WERI-Rb-1 (cell line): ENCODE results near the gene TMEM266.

ENCODE experiments used
- DNase-seq: peaks from one replicate; pipeline ENCODE4 v3.0.0-alpha.2; 2020
- H3K27ac ChIP-seq: fragments of 250-450 bp; sonication (Bioruptor Pico); 2 replicates; pipeline ENCODE4 v1.5.1; 2020; ENCODE audit warnings: mild to moderate bottlenecking, moderate library complexity
- H3K27me3 ChIP-seq: fragments of 250-450 bp; sonication (Bioruptor Pico); 2 replicates; pipeline ENCODE4 v1.5.1; 2021; ENCODE audit warnings: mild to moderate bottlenecking, low read depth, moderate library complexity; ENCODE audit not compliant: insufficient read depth, severe bottlenecking
- H3K36me3 ChIP-seq: fragments of 250-450 bp; sonication (Bioruptor Pico); 2 replicates; pipeline ENCODE4 v1.5.1; 2020; ENCODE audit warnings: mild to moderate bottlenecking, moderate library complexity
- H3K4me3 ChIP-seq: 2 replicates; pipeline ENCODE4 v1.5.1; 2011; ENCODE audit warnings: low read depth, mild to moderate bottlenecking, control low read depth, low read length
- H3K9me3 ChIP-seq: fragments of 250-450 bp; sonication (Bioruptor Pico); 2 replicates; pipeline ENCODE4 v1.5.1; 2021; ENCODE audit warnings: mild to moderate bottlenecking, moderate library complexity; ENCODE audit not compliant: severe bottlenecking
- TF ChIP-seq, protein P1 (sequence below): IDR thresholded peaks from 2 replicates; pipeline ENCODE4 v1.5.1; 2011; ENCODE audit warnings: low read depth, mild to moderate bottlenecking, control low read depth, inconsistent platforms, low read length

The TMEM266 gene

DNA sequence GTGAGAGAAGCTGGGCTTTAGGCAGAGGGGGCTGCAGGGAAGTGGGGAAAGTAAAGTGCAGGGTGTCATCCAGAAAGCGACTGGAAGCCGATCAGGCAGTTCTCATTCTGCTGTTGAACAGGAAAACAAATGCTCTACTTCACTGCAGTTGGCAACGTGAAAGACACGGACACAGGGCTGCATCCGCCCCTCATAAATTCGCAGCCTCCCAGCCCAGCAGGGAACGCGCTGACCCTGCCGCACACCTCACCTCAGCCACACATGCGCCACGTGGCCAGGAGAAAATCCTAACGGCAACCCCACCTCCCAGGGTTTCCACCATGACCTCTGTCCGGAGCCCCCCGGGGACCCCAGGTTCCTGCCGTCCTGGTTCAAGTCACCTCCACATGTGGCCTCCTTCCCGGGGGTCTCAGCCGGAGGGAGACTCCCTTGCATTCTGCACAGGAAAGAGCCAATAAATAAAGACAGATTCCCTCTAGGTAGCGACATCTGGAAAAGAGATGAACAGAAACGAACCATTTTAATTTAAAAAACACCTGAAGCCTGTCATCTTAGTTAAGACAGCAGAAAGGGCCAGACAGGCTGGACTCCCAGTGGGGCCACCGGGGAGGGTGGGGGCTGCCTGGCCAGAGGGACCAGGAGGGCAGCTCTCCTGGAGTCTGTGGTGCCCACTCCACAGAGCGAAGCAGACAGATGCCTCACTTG, 118.7 kb downstream of the TMEM266 start:
- Histone ChIP-seq H3K4me3 (no peak overlapping the region), H3K27me3 (no peaks in the 10 kb centered on the region), H3K9me3 (no peaks in the 10 kb centered on the region), H3K27ac (0 out of 2 replicates have a peak overlapping the region, but pooled peaks have one; percentile 18), H3K36me3 (no peaks in the 10 kb centered on the region)
- TF ChIP-seq, protein P1, sequence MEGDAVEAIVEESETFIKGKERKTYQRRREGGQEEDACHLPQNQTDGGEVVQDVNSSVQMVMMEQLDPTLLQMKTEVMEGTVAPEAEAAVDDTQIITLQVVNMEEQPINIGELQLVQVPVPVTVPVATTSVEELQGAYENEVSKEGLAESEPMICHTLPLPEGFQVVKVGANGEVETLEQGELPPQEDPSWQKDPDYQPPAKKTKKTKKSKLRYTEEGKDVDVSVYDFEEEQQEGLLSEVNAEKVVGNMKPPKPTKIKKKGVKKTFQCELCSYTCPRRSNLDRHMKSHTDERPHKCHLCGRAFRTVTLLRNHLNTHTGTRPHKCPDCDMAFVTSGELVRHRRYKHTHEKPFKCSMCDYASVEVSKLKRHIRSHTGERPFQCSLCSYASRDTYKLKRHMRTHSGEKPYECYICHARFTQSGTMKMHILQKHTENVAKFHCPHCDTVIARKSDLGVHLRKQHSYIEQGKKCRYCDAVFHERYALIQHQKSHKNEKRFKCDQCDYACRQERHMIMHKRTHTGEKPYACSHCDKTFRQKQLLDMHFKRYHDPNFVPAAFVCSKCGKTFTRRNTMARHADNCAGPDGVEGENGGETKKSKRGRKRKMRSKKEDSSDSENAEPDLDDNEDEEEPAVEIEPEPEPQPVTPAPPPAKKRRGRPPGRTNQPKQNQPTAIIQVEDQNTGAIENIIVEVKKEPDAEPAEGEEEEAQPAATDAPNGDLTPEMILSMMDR, result no peak
- DNase-seq, result no peak

DNA sequence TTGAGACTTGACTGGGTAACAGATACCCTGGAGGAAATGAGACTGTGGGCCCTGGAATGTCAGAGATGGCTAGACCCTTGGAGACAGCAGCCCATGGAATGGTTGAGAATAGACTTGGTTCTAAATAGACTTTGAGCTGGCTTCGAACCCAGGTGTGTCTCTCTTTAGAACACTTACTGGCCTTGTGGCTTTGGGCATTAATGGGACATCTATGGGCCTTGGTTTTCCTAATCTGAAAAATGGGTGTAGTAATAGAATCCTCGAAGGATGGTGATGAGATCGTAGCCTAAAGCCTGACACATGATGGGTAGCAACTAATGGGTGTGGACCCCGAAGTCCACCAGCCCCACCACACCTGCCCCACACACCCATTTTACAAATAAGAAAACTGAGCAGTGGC, 119.2 kb downstream of the TMEM266 start:
- Histone ChIP-seq H3K9me3 (no peaks in the 10 kb centered on the region), H3K36me3 (no peaks in the 10 kb centered on the region), H3K27ac (no peak overlapping the region), H3K27me3 (no peaks in the 10 kb centered on the region), H3K4me3 (no peak overlapping the region)
- no peak for DNase-seq
- TF ChIP-seq, protein P1, result no peak

DNA sequence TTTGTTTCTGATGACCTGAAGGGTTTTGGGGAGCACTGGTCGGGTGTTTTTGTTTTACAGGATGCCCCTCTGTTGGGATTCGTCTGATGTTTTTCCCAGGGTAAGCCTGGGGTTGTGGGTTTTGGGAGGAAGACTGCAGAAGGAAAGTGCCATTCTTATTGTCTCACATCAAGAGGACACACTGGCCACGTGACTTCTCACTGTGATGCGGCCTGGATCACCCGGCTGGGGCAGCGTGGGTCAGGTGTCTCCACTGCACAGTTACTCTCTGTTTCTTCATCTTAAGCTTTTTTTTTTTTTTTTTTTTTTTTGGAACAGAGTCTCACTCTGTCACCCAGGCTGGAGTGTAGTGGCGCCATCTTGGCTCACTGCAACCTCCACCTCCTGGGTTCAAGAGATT, 120.5 kb downstream of the TMEM266 start:
- Histone ChIP-seq H3K27me3 (no peaks in the 10 kb centered on the region), H3K9me3 (no peaks in the 10 kb centered on the region), H3K27ac (no peak overlapping the region), H3K4me3 (no peak overlapping the region), H3K36me3 (no peaks in the 10 kb centered on the region)
- TF ChIP-seq, protein P1, result no peak
- no peak for DNase-seq

DNA sequence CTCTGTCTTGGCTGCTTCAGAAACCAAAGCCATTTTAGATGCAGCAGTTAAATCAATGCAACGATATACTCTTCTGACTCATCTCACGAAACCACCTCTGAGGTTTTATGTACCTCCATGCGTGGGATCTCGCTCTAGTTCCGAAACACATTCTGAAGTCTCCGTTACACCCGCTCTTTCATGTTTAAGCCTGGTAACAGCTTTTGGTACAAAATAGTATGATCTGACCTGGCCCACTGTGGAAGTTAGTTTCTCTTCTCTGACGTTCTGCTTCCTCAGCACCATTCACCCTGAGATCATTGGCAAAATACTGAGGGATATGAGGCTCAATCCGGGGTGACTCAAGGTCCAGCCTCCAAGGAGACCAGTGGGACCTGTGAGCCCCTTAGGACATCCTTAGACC, 121.9 kb downstream of the TMEM266 start:
- TF ChIP-seq, protein P1, result no peak
- Histone ChIP-seq H3K4me3 (no peak overlapping the region), H3K9me3 (no peaks in the 10 kb centered on the region), H3K27ac (no peak overlapping the region), H3K36me3 (no peaks in the 10 kb centered on the region), H3K27me3 (no peaks in the 10 kb centered on the region)
- DNase-seq, result no peak

DNA sequence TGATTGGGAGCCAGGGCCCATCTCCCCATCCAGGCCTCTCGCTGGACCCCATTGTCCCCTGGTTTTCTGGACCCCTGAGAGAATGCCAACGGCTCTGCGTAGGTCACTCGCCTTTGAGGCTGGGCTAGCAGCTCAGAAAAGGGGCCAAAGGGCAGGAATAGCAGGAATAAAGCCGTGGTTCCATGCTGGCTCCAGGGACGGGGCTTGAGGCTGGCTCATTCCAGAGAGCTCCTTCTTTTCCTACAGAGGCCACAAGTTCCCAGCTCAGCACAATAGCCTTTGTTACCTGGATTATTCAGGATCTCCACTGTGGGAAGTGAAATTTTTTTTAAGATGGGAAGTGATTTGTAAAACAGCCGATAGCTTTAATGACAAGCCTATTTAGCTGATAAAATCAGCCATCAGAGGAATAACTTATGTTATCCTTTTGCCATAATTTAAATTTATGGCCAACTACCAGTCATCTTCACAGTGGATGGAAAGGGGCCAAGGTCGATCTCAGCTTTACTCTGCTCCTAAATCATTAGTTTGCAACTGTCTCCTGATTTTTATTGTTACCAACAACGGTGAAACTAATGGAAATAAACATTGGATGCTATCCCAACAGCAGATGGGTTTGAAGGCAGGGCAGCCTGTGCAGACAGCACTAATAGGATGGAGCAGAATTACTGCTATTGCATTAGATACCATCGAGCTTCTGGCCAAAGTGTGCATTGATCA, 124.3 kb downstream of the TMEM266 start:
- no peak for DNase-seq
- Histone ChIP-seq H3K27ac (peak overlapping the region; percentile 49), H3K4me3 (peak overlapping the region; percentile 13), H3K9me3 (no peaks in the 10 kb centered on the region), H3K27me3 (no peaks in the 10 kb centered on the region), H3K36me3 (no peaks in the 10 kb centered on the region)
- TF ChIP-seq, protein P1, result no peak
